CD4-positive, alpha-beta T cell (primary cell): Measurements from ENCODE around the gene HIPK2. TPM values are rescaled to one million over a fixed set of nuclear protein-coding genes. Genes with fewer than 3 reads are reported as not detected.

Source experiments
- ATAC-seq: fragments of 200-7000 bp; cut with Tn5 transposase; one replicate; pipeline ENCODE4 v1.10.0; 2022; ENCODE audit warnings: mild to moderate bottlenecking; ENCODE audit not compliant: poor library complexity
- CTCF ChIA-PET: fragments of 350-600 bp; sonication (Branson Sonifier 250); formaldehyde crosslinking; loops from one replicate; lab custom pipeline; 2021; ENCODE audit warnings: antibody characterized with exemption, inconsistent platforms; lab: Charles Lee
- POLR2A ChIA-PET: fragments of 350-600 bp; sonication (Branson Sonifier 250); formaldehyde crosslinking; loops from one replicate; lab custom pipeline; 2021; ENCODE audit warnings: antibody characterized with exemption, inconsistent platforms; lab: Charles Lee
- DNase-seq, 14 experiments: peaks; one replicate each; pipeline ENCODE4 v3.0.0-alpha.2; 2013 to 2020; ENCODE audit warnings: mixed read lengths in 2 of 14
- H3K27ac ChIP-seq, 2 donors: one replicate each; pipeline versions ENCODE4 v1.5.1 to v1.7.0; 2013; ENCODE audit warnings: low read length in 2 of 2, low read depth in 1 of 2, mild to moderate bottlenecking in 1 of 2
- H3K27me3 ChIP-seq, 2 experiments: 1 replicate in 1 of 2; 2 replicates in 1 of 2; pipeline versions ENCODE4 v1.6.1 to v1.7.0; 2013; ENCODE audit warnings: low read length in 2 of 2, control low read depth in 1 of 2, mild to moderate bottlenecking in 1 of 2, moderate library complexity in 1 of 2; ENCODE audit not compliant: insufficient read depth in 2 of 2, control insufficient read depth in 1 of 2
- H3K36me3 ChIP-seq: one replicate; pipeline ENCODE4 v1.6.1; 2013; ENCODE audit warnings: low read length, control low read depth; ENCODE audit not compliant: insufficient read depth
- H3K4me1 ChIP-seq: one replicate; pipeline ENCODE4 v1.6.1; 2013; ENCODE audit warnings: low read length, control low read depth; ENCODE audit not compliant: insufficient read depth
- H3K4me3 ChIP-seq: one replicate; pipeline ENCODE4 v1.5.1; 2013; ENCODE audit warnings: mild to moderate bottlenecking, low read length, moderate library complexity
- H3K9me3 ChIP-seq, 2 experiments: 1 replicate in 1 of 2; 2 replicates in 1 of 2; pipeline versions ENCODE4 v1.6.1 to v1.7.0; 2013; ENCODE audit warnings: low read length in 2 of 2, mild to moderate bottlenecking in 2 of 2, control low read depth in 1 of 2, moderate library complexity in 1 of 2; ENCODE audit not compliant: control insufficient read depth in 1 of 2, insufficient read depth in 1 of 2
- H3K27ac Mint-ChIP-seq: one replicate; pipeline ENCODE4 v1.8.0; 2020; ENCODE audit warnings: mixed read lengths
- H3K27me3 Mint-ChIP-seq: one replicate; pipeline ENCODE4 v1.8.0; 2021; ENCODE audit warnings: mixed read lengths
- H3K36me3 Mint-ChIP-seq: one replicate; pipeline ENCODE4 v1.8.0; 2021; ENCODE audit warnings: low read depth, mixed read lengths
- H3K4me1 Mint-ChIP-seq: one replicate; pipeline ENCODE4 v1.8.0; 2021; ENCODE audit warnings: low read depth, mixed read lengths
- H3K4me3 Mint-ChIP-seq: one replicate; pipeline ENCODE4 v1.8.0; 2020; ENCODE audit warnings: mild to moderate bottlenecking, mixed read lengths
- H3K9me3 Mint-ChIP-seq: one replicate; pipeline ENCODE4 v1.8.0; 2020; ENCODE audit warnings: mixed read lengths
- CTCF ChIP-seq: fragments of 200-600 bp; IDR thresholded peaks from one replicate; pipeline ENCODE4 v1.8.0; 2022; ENCODE audit warnings: antibody characterized with exemption, mild to moderate bottlenecking
- intact Hi-C, 2 experiments: fragments of 100-400 bp; cut with DNase I in 1 of 2; cut with micrococcal nuclease in 1 of 2; formaldehyde crosslinking; loops; one replicate each; pipeline versions ENCODE4 v1.15.1 to v1.9.0; 2023 to 2025; cut with DNase I, micrococcal nuclease
- total RNA-seq, 174 experiments: library from RNA in 2 of 174; stranded (reverse) in 2 of 174; gene quantifications; one replicate each; pipeline ENCODE4 v1.2.3 and lab custom pipeline; 2021 to 2026

The HIPK2 gene
- total RNA-seq, 2 experiments from 2014 or later: 36.5 to 37.0 TPM

GRCh38 chr7:139643951-139644585 is 133.7 kb downstream of the HIPK2 start:
- H3K4me3 Mint-ChIP-seq: peak overlapping the region; percentile 40
- intact Hi-C loops: loop anchor here in 1 of 2 experiments (10.0 kb wide), 3 partner anchors 181 to 681 kb away; partner anchors contain the start of gene TBXAS1
- peaks cover 5% of the 10 kb centered on the region for H3K36me3 ChIP-seq
- H3K4me1 Mint-ChIP-seq: peaks cover 87% of the 10 kb centered on the region
- ATAC-seq (peak; percentile 53), DNase-seq (peak in 3 of 14 experiments; percentile 25 to 36 (median 31))
- no peaks in the 10 kb centered on the region for H3K27me3 Mint-ChIP-seq
- no peaks in the 10 kb centered on the region for H3K36me3 Mint-ChIP-seq
- H3K27ac ChIP-seq: no peak overlapping the region
- peak overlapping the region; percentile 80 for H3K27ac Mint-ChIP-seq
- H3K9me3 ChIP-seq: no peaks in the 10 kb centered on the region
- ChIA-PET POLR2A (interaction anchor here (1.0 kb wide), 1 partner anchor 8 kb away, joined by 5 read pairs; no protein-coding TSS in a partner anchor), CTCF (interaction anchor here (0.9 kb wide), 1 partner anchor 25 kb away, joined by 3 read pairs; no protein-coding TSS in a partner anchor)
- TF ChIP-seq CTCF: no peak
- no peaks in the 10 kb centered on the region for H3K27me3 ChIP-seq
- peaks cover 56% of the 10 kb centered on the region for H3K4me1 ChIP-seq
- no peak overlapping the region for H3K4me3 ChIP-seq
- no peaks in the 10 kb centered on the region for H3K9me3 Mint-ChIP-seq

- ATAC-seq (no peak), DNase-seq (no peak)
- Histone ChIP-seq H3K4me1 (peaks cover 50% of the 10 kb centered on the region), H3K4me3 (no peak overlapping the region), H3K9me3 (no peaks in the 10 kb centered on the region), H3K36me3 (peaks cover 5% of the 10 kb centered on the region), H3K27ac (no peak overlapping the region), H3K27me3 (no peaks in the 10 kb centered on the region)
- Mint-ChIP-seq H3K4me1 (peaks cover 83% of the 10 kb centered on the region), H3K9me3 (no peaks in the 10 kb centered on the region), H3K4me3 (no peak overlapping the region), H3K36me3 (no peaks in the 10 kb centered on the region), H3K27ac (peak overlapping the region; percentile 80), H3K27me3 (no peaks in the 10 kb centered on the region)
- no peak for TF ChIP-seq CTCF
- POLR2A ChIA-PET: no interaction called here
- CTCF ChIA-PET: interaction anchor here (1.1 to 1.5 kb wide), 2 partner anchors 21 to 23 kb away, joined by 3 to 5 read pairs; no protein-coding TSS in a partner anchor
- intact Hi-C loops: loop anchor here in 1 of 2 experiments (10.0 kb wide), 3 partner anchors 183 to 683 kb away; partner anchors contain the start of gene TBXAS1
Observed at GRCh38 chr7:139642283-139642682, 135.5 kb downstream of the HIPK2 start.

GRCh38 chr7:139641337-139641992 is 136.3 kb downstream of the HIPK2 start:
- peak overlapping the region; percentile 3 for H3K4me3 Mint-ChIP-seq
- TF ChIP-seq CTCF: no peak
- ChIA-PET POLR2A (no interaction called here), CTCF (interaction anchor here (1.5 kb wide), 1 partner anchor 23 kb away, joined by 5 read pairs; no protein-coding TSS in a partner anchor)
- no peak for ATAC-seq
- DNase-seq: no peak
- Histone ChIP-seq H3K9me3 (no peaks in the 10 kb centered on the region), H3K27me3 (no peaks in the 10 kb centered on the region), H3K4me1 (peaks cover 50% of the 10 kb centered on the region), H3K27ac (no peak overlapping the region), H3K4me3 (no peak overlapping the region), H3K36me3 (peaks cover 5% of the 10 kb centered on the region)
- intact Hi-C loops: loop anchor here in 1 of 2 experiments (10.0 kb wide), 3 partner anchors 183 to 683 kb away; partner anchors contain the start of gene TBXAS1
- no peaks in the 10 kb centered on the region for H3K27me3 Mint-ChIP-seq
- H3K4me1 Mint-ChIP-seq: peaks cover 83% of the 10 kb centered on the region
- no peaks in the 10 kb centered on the region for H3K9me3 Mint-ChIP-seq
- no peaks in the 10 kb centered on the region for H3K36me3 Mint-ChIP-seq
- H3K27ac Mint-ChIP-seq: peak overlapping the region; percentile 31
